ENCODE results near the gene MAP7D2. TPM values are rescaled to one million over a fixed set of nuclear protein-coding genes. Genes with fewer than 3 reads are reported as not detected.

MAP7D2 gene
- total and polyA plus RNA-seq, 4 donors: 0.37 to 0.75 (median 0.57) TPM

DNA sequence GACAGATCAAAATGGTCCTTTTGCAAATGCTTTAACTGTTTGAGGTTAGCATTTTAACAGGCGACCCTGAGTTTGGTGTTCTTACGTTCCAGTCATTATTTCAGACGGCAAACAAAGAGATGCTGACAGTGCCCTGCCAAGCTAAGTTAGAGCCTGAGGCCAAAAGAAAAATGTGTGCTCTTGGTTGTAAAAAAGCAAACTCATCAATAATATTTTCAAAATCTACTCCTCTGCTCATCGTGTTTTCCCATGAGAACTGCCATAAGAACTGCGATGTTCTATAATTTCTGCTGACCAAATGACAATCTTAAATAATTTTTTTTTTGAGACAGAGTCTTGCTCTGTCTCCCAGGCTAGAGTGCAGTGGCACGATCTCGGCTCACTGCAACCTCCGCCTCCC lies 63.2 kb downstream of the MAP7D2 start:
- ATAC-seq (ENCODE audit: insufficient read depth, low FRiP score): no peak
- Histone ChIP-seq H3K4me1 (ENCODE audit: control insufficient read depth in 5 of 5, insufficient read depth in 5 of 5, low read length in 5 of 5) (no peaks in the 10 kb centered on the region), H3K27ac (ENCODE audit: low read depth in 1 of 2, low read length in 1 of 2) (no peak overlapping the region), H3K4me3 (no peak overlapping the region), H3K9ac (ENCODE audit: insufficient read depth in 1 of 2, low read length in 2 of 2) (no peak overlapping the region), H3K9me3 (ENCODE audit: control insufficient read depth in 4 of 4, insufficient read depth in 3 of 4, low read length in 3 of 4) (peaks cover 0 to 3% (median 0%) of the 10 kb centered on the region in 4 donors), H3K27me3 (ENCODE audit: control insufficient read depth in 3 of 3, insufficient read depth in 3 of 3, low read length in 2 of 3) (peaks cover 0 to 53% (median 17%) of the 10 kb centered on the region in 3 donors), H3K36me3 (ENCODE audit: control insufficient read depth in 4 of 4, insufficient read depth in 4 of 4, low read length in 4 of 4) (no peaks in the 10 kb centered on the region)
- TF ChIP-seq, protein P1, sequence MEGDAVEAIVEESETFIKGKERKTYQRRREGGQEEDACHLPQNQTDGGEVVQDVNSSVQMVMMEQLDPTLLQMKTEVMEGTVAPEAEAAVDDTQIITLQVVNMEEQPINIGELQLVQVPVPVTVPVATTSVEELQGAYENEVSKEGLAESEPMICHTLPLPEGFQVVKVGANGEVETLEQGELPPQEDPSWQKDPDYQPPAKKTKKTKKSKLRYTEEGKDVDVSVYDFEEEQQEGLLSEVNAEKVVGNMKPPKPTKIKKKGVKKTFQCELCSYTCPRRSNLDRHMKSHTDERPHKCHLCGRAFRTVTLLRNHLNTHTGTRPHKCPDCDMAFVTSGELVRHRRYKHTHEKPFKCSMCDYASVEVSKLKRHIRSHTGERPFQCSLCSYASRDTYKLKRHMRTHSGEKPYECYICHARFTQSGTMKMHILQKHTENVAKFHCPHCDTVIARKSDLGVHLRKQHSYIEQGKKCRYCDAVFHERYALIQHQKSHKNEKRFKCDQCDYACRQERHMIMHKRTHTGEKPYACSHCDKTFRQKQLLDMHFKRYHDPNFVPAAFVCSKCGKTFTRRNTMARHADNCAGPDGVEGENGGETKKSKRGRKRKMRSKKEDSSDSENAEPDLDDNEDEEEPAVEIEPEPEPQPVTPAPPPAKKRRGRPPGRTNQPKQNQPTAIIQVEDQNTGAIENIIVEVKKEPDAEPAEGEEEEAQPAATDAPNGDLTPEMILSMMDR (IDR thresholded peaks at IDR 0.05; ENCODE audit: control extremely low read depth, extremely low read depth): no peak
- no peak for DNase-seq
- WGBS, 2 donors: 92 to 94% methylated on average over 8 of the region's 8 CpGs

DNA sequence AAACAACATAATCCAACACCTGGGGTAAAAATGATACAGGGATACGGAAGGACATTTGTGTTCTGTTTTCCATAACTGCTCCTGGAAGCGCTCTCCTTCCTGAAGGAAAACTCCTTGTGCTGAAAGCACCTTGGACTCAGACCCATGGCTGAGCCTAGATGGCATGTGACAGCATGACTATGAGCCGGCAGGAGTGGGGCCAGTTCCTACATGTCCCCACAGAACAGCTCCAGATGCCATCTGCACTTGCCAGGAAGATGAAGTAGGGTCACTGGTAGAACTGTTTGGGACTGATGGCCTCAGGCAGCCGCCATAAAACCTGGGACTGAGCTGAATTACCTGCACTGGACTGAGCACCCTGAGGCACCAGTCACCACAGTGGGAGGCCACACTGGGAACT lies 69.8 kb downstream of the MAP7D2 start:
- Histone ChIP-seq H3K9ac (ENCODE audit: insufficient read depth in 1 of 2, low read length in 2 of 2) (no peak overlapping the region), H3K4me3 (no peak overlapping the region), H3K27ac (ENCODE audit: low read depth in 1 of 2, low read length in 1 of 2) (no peak overlapping the region), H3K36me3 (ENCODE audit: control insufficient read depth in 4 of 4, insufficient read depth in 4 of 4, low read length in 4 of 4) (no peaks in the 10 kb centered on the region), H3K27me3 (ENCODE audit: control insufficient read depth in 3 of 3, insufficient read depth in 3 of 3, low read length in 2 of 3) (peaks cover 3 to 61% (median 24%) of the 10 kb centered on the region in 3 donors), H3K4me1 (ENCODE audit: control insufficient read depth in 5 of 5, insufficient read depth in 5 of 5, low read length in 5 of 5) (no peaks in the 10 kb centered on the region), H3K9me3 (ENCODE audit: control insufficient read depth in 4 of 4, insufficient read depth in 3 of 4, low read length in 3 of 4) (no peaks in the 10 kb centered on the region)
- 88 to 100% methylated on average over 4 of the region's 4 CpGs for WGBS, 2 donors
- ATAC-seq (ENCODE audit: insufficient read depth, low FRiP score) (no peak), DNase-seq (no peak)
- TF ChIP-seq, protein P1 (IDR thresholded peaks at IDR 0.05; ENCODE audit: control extremely low read depth, extremely low read depth): no peak

DNA sequence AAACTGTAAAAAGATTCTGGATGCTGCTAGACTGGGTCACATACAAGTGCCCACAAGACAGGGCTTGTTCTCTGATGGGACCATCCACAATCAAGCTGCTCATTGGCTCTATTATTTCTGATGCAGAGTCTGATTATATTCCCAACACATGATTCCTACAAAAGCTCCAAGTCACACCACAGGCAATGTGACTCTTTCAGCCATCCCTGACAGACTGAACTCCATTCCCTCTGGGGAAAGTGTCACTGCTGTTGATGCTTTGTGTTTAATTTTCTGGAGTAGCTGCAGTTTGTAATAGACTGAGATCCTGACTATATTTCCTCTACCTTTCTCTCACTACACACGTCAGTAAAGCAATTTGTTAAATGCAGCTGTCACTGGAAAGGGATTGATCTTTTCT lies 70.5 kb downstream of the MAP7D2 start:
- no peak for ATAC-seq (ENCODE audit: insufficient read depth, low FRiP score)
- no peak for DNase-seq
- H3K9me3 ChIP-seq (ENCODE audit: control insufficient read depth in 4 of 4, insufficient read depth in 3 of 4, low read length in 3 of 4): no peaks in the 10 kb centered on the region
- H3K27me3 ChIP-seq (ENCODE audit: control insufficient read depth in 3 of 3, insufficient read depth in 3 of 3, low read length in 2 of 3): peaks cover 3 to 62% (median 27%) of the 10 kb centered on the region in 3 donors
- no peaks in the 10 kb centered on the region for H3K36me3 ChIP-seq (ENCODE audit: control insufficient read depth in 4 of 4, insufficient read depth in 4 of 4, low read length in 4 of 4)
- TF ChIP-seq, protein P1 (IDR thresholded peaks at IDR 0.05; ENCODE audit: control extremely low read depth, extremely low read depth): no peak
- H3K9ac ChIP-seq (ENCODE audit: insufficient read depth in 1 of 2, low read length in 2 of 2): no peak overlapping the region
- H3K27ac ChIP-seq (ENCODE audit: low read depth in 1 of 2, low read length in 1 of 2): no peak overlapping the region
- no peak overlapping the region for H3K4me3 ChIP-seq
- no peaks in the 10 kb centered on the region for H3K4me1 ChIP-seq (ENCODE audit: control insufficient read depth in 5 of 5, insufficient read depth in 5 of 5, low read length in 5 of 5)
- WGBS, 2 donors: 67 to 91% methylated on average over 1 of the region's 1 CpG

DNA sequence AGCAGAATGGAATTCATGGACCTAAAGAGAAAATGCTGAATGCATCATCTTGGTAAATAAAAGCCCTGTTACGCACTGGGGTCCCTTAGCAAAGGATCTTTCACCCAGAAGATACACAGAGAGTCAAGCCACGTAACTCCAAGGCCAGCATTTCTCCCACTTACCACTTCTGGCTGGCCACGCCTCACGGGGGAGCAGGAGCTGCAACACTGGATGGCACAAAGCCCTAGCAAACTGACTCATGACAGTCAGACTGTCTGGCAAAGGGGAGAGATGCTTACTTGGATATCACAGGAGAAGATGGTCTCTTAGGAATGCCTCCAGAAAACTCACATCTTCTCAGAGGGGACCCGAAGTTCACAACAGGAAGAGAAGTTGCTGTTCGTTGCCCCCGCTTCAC lies 74.5 kb downstream of the MAP7D2 start:
- H3K27me3 ChIP-seq (ENCODE audit: control insufficient read depth in 3 of 3, insufficient read depth in 3 of 3, low read length in 2 of 3): peaks cover 3 to 70% (median 22%) of the 10 kb centered on the region in 3 donors
- H3K9me3 ChIP-seq (ENCODE audit: control insufficient read depth in 4 of 4, insufficient read depth in 3 of 4, low read length in 3 of 4): no peaks in the 10 kb centered on the region
- WGBS, 2 donors: 87 to 96% methylated on average over 7 of the region's 7 CpGs
- no peak overlapping the region for H3K27ac ChIP-seq (ENCODE audit: low read depth in 1 of 2, low read length in 1 of 2)
- no peak for ATAC-seq (ENCODE audit: insufficient read depth, low FRiP score)
- TF ChIP-seq, protein P1 (IDR thresholded peaks at IDR 0.05; ENCODE audit: control extremely low read depth, extremely low read depth): no peak
- no peaks in the 10 kb centered on the region for H3K4me1 ChIP-seq (ENCODE audit: control insufficient read depth in 5 of 5, insufficient read depth in 5 of 5, low read length in 5 of 5)
- no peak overlapping the region for H3K9ac ChIP-seq (ENCODE audit: insufficient read depth in 1 of 2, low read length in 2 of 2)
- H3K4me3 ChIP-seq: no peak overlapping the region
- no peaks in the 10 kb centered on the region for H3K36me3 ChIP-seq (ENCODE audit: control insufficient read depth in 4 of 4, insufficient read depth in 4 of 4, low read length in 4 of 4)
- DNase-seq: no peak

All from lung (tissue), 12 donors.